Measurements from ENCODE around the gene CHCHD6.

Gene CHCHD6

GRCh38 chr3:126983653-126984390 is 279.8 kb downstream of the CHCHD6 start:
- FAIRE-seq, result no peak

- FAIRE-seq, result no peak
Observed at GRCh38 chr3:126984391-126985131, 280.5 kb downstream of the CHCHD6 start.

GRCh38 chr3:126985132-126985985 is 281.3 kb downstream of the CHCHD6 start:
- no peak for FAIRE-seq

DNA sequence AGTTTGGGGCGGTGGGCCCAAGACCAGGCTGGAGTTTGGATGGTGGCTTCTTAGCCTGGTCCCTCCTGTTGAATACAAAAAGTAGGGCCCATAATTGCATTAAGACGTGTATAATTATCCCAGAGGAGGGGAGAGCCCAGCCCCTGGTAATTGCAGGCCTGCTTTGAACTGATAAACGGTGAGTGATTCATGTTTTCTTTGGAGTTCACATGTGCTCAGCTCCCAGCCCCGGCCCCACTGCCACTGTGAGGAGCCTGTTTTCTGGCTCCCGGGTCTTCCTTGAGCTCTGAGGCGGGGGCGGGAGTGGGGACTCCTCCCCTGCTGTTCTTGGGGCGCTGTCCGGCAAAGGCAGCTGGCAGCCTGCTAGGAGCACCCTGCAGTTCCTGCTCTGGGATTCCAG is 282.0 kb downstream of the CHCHD6 start:
- FAIRE-seq, result no peak

DNA sequence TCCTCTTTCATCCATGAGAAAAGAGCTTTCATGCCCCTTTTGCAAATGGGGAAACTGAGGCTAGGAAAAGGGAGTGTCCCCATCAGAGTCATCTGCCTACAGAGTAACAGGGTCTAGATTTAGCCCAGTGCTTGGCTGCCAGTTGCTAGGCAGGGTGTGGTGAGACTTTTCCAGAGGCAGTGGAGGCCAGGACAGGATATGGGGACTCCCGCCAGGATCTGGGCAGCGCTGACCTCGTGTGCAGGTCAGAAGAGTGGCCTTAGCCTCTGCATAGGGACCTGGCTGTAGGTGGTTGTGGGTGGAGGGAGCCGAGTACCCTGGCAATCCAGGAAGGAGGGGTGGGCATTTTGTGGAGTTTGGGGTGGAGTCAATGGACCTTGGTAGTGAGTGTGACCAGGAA is 283.1 kb downstream of the CHCHD6 start:
- no peak for FAIRE-seq

- FAIRE-seq, result no peak
Observed at GRCh38 chr3:126987596-126987995, 283.6 kb downstream of the CHCHD6 start.

DNA sequence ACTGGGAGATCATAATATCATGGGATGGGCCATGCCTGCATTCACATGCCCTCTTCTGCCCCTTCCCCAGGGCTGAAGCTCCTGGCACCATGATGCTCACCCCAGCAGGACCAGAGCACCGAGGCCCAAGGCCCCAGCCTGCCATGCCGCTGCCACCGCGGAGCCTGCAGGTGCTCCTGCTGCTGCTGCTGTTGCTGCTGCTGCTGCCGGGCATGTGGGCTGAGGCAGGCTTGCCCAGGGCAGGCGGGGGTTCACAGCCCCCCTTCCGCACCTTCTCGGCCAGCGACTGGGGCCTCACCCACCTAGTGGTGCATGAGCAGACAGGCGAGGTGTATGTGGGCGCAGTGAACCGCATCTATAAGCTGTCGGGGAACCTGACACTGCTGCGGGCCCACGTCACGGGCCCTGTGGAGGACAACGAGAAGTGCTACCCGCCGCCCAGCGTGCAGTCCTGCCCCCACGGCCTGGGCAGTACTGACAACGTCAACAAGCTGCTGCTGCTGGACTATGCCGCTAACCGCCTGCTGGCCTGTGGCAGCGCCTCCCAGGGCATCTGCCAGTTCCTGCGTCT is 284.5 kb downstream of the CHCHD6 start:
- FAIRE-seq, result no peak

- no peak for FAIRE-seq
Observed at GRCh38 chr3:126989316-126990023, 285.4 kb downstream of the CHCHD6 start.

DNA sequence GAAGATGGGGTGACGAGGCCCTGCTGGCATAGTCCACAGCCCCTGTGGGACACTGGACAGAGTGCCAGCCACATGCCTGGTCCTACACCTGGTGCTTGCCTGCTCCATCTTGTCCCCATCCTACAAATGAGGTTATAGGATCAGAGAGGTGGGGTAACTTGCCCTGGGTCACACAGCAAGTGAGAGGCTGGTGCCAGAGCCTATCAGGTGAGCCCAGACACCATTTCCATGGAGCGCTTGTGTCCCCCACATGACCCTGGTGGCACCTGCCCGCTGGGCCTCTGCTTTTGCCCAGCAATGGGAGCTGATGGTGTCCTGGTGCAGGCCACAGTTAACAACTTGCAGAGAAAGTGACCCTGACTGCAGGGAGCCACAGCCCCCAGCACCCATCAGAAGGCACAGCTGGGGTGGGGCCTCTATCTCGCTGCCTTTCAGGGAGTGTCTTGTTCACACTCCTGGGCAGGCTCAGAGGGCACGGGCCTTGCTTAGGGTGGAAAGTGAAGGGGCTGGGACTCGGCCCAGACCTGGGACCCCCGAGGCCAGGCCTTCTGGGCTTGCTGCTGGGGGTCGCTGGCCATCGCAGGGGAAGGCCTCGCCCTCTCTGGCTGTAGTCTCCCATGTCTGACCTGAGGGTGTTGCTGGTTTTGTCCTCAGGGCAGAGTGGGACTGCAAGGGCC is 286.1 kb downstream of the CHCHD6 start:
- FAIRE-seq, result no peak

DNA sequence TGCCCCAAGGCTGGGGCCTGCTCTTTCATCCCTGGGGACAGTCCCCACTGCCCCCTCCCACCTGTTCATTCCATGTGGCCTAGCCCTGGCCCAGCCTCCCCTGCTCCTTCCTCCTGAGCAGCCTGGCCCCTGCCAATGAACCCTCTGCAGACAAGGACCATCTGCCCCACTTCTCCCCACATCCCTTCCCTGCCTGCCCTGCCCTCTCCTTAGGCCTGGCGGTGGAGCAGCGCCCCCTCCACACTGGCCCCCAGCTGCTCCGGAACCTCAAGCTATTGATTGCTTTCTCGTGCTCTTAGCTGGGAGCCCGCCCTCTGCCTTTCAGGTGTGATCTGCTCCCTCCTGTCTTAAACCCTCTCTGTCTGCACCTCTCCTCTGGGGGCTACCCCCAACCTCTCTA is 286.9 kb downstream of the CHCHD6 start:
- no peak for FAIRE-seq

DNA sequence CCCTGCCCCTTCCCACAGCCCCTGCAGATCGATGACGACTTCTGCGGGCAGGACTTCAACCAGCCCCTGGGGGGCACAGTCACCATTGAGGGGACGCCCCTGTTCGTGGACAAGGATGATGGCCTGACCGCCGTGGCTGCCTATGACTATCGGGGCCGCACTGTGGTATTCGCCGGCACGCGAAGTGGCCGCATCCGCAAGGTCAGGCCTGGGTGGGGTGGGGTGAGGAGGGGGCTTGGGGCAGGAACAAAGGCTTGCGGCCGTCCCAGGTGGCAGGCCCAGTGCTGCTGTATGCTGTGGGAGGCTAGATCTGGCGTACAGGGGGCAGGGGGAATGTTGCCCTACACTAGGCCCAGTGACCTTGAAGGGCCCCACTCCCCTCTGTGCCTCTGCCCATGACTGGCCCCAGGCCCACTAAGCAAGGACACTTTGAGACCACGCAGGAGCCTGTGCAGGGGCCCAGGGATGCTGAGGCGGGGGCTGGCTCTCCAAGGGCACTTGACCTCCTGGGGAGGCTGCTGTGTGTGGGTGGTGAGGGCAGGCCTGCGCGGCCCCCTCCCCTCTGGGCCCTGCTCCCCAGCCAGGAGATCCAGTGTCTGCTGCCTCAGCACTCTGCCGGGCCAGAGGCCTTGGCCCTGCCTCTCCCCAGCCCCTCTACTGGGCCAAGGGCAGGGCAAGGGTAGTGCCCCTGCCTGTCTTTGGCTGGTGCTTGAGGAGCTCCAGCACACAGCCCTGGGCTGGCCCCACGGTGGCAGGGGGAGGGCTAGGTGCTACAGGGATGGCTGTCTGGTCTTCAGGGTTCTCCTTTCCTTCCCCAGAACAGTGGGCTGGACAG is 287.5 kb downstream of the CHCHD6 start:
- no peak for FAIRE-seq

- no peak for FAIRE-seq
Observed at GRCh38 chr3:126992216-126992615, 288.2 kb downstream of the CHCHD6 start.

DNA sequence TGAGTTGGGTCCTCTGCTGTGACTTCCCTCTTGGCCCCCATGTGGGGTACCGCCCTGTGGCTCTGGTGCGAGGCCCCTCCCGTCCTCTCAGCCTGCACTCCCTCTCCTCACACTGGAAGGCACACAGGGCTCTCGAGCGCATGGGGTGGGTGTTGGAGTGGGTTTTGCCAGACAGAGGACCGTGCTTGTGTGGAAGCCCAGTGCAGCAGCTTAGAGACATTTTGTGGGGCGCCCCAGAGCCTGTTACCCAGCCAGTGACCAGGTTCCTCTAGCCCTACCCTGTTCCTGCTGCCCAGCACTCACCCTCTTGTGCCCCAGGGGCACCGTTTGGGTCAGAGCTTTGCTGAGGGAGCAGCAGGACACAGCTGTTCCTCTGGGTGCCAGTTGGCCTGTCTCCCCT is 288.7 kb downstream of the CHCHD6 start:
- FAIRE-seq, result no peak

GRCh38 chr3:126993436-126993835 is 289.4 kb downstream of the CHCHD6 start:
- no peak for FAIRE-seq

DNA sequence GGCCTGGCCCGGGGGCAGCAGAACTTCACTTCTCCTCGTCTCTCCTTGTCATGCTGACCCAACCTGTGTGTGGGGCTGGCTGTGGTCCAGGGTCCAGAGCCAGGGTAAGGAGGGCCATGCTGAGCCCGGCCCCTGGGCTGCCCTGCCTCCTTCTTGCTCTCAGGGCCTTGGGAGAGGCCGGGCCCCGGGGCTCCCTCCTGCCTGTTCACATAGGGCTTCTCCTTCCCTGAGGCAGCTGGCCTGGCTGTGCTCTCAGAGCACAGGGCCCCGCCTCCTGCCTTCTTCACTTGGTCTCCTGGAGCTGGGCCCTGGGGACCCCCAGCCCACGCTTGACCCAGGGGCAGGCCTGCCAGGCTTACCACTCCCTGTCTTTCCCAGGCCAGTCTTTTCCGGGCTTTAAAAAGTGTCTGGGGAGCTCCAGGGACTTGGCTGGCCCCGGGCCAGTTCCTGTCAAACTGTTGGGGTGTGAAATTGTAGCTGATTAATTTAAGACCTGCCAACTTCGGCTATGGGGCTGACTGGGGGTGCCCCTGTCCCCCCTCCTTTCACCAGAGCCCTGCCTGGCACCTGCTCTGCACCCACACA is 290.7 kb downstream of the CHCHD6 start:
- FAIRE-seq, result no peak

DNA sequence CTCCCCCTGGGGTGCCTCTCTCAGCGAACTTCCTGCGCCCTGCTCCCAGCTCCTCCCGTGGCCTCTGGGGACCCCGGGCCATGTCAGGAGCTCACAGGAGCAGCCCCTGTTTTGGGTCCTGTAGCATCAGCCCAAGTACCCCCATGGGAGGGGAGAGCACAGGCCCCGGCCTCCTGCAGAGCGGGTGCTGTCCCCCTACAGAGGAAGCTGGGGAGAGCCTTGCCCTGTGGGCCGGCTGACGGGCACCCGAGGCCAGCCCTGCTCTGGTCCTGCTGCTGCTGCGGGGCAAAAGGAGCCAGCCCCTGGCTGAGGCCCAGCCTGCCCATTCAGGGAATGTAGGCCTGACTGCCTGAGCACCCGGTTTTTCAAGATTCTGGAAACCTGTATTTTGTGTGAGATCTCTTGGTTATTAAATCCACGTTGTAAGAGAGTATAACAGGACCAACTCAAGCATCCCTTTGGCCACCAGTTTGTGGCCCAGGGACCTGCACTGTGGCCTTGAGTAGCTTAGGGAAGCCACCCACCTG is 291.3 kb downstream of the CHCHD6 start:
- no peak for FAIRE-seq

GRCh38 chr3:126995926-126996512 is 292.0 kb downstream of the CHCHD6 start:
- no peak for FAIRE-seq

DNA sequence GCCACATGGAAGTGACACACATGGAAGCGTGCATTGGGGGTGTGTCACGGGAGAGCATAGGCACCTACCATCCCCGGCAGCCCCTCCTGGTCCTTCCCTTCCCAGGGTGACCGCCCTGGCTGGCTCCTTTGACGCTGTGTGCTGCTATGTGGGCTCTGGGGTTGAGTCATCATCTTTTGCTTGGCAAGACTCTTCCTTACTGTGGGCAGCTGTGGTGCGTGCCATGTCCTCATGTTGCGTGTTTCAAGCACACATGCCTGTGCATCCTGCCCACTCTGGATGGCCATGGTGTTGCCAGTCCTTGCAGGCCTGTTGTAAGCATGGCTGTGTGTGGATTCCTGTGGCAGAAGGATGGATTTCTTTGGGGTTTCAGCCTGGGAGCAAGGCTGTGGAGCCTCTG is 292.9 kb downstream of the CHCHD6 start:
- FAIRE-seq, result no peak

DNA sequence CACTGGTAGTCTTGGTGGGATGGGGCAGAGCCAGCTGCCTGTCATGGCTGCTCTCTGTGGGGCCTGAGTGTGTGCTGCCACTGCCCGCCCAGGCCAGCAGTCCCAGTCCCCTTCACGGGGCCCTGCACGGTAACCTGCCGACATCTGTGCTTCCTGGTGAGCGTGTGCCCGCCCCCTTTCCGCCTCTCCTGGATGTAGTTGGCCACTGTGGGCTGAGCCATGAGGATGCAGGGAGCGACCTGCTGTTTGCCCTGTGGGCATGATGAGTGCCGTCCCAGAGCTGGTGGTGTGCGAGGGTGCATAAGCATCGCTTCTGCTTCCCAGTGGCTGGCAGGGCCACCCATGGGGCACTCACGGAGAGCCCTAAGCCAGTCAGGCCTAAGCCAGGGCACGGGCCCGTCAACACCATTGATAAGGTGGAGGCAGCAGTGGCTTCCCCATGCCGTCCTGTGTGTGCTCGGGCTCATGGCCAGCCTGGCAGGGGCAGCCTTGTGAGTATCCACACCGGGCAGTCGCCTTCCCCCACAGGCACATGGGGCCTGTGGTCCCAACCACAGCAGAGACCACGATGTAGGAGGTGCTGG is 293.5 kb downstream of the CHCHD6 start:
- no peak for FAIRE-seq

Measured in colon (tissue), 2 donors.